Peyer's patch (tissue), 4 donors: ENCODE data around the gene KRTAP19-3.

ENCODE experiments used
- CTCF ChIP-seq, 6 experiments: fragments of 450-650 bp in 4 of 6; fragments of 200-600 bp in 2 of 6; sonication (generic) in 1 of 6; IDR thresholded peaks; one replicate each; pipeline ENCODE4 v1.5.1; 2017 to 2019; ENCODE audit warnings: antibody characterized with exemption in 6 of 6, mild to moderate bottlenecking in 3 of 6, moderate library complexity in 1 of 6
- POLR2A ChIP-seq, 2 donors: fragments of 450-650 bp; IDR thresholded peaks; one replicate each; pipeline ENCODE4 v1.5.1; 2017; ENCODE audit warnings: antibody characterized with exemption in 2 of 2, mild to moderate bottlenecking in 2 of 2, moderate library complexity in 2 of 2

GRCh38 chr21:30480145-30480544, 11.7 kb downstream of the KRTAP19-3 start, which contains the start of gene KRTAP19-1:
- TF ChIP-seq CTCF (IDR thresholded peaks at IDR 0.05) (no peak), POLR2A (IDR thresholded peaks at IDR 0.05) (no peak)
